KMS-11 (cell line): ENCODE results near the gene ITGB4.

ENCODE experiments used
- H2AFZ ChIP-seq: fragments of 200-600 bp; sonication (generic); 2 replicates; pipeline ENCODE4 v1.6.1; 2016; ENCODE audit warnings: antibody characterized with exemption, mixed run types, low read depth
- H3K27ac ChIP-seq: fragments of 200-600 bp; sonication (generic); 2 replicates; pipeline ENCODE4 v1.6.1; 2016; ENCODE audit warnings: mild to moderate bottlenecking, mixed run types
- H3K27me3 ChIP-seq: fragments of 200-600 bp; sonication (generic); 2 replicates; pipeline ENCODE4 v1.6.1; 2017; ENCODE audit warnings: mild to moderate bottlenecking, low read depth, mixed run types, moderate library complexity; ENCODE audit not compliant: insufficient read depth
- H3K36me3 ChIP-seq: fragments of 200-600 bp; sonication (generic); 2 replicates; pipeline ENCODE4 v1.6.1; 2017; ENCODE audit warnings: mild to moderate bottlenecking, mixed run types; ENCODE audit not compliant: insufficient read depth
- H3K4me1 ChIP-seq: fragments of 200-600 bp; sonication (generic); 2 replicates; pipeline ENCODE4 v1.6.1; 2016; ENCODE audit warnings: mild to moderate bottlenecking, low read depth, mixed run types; ENCODE audit not compliant: poor library complexity, severe bottlenecking
- H3K4me2 ChIP-seq: fragments of 200-600 bp; sonication (generic); 2 replicates; pipeline ENCODE4 v1.7.0; 2016; ENCODE audit warnings: mild to moderate bottlenecking, mixed run types
- H3K4me3 ChIP-seq: fragments of 200-600 bp; sonication (generic); IDR thresholded peaks from 2 replicates; pipeline ENCODE4 v1.6.1; 2017; ENCODE audit warnings: low read depth, low read length, mixed read lengths; ENCODE audit not compliant: insufficient read depth
- H3K79me2 ChIP-seq: fragments of 200-600 bp; sonication (generic); 2 replicates; pipeline ENCODE4 v1.6.1; 2016; ENCODE audit warnings: low read depth, mixed run types; ENCODE audit not compliant: insufficient read depth
- H3K9ac ChIP-seq: fragments of 200-600 bp; sonication (generic); 2 replicates; pipeline ENCODE4 v1.6.1; 2016; ENCODE audit warnings: mild to moderate bottlenecking, mixed run types
- H4K20me1 ChIP-seq: fragments of 200-600 bp; sonication (generic); 2 replicates; pipeline ENCODE4 v1.6.1; 2016; ENCODE audit warnings: mild to moderate bottlenecking, mixed run types; ENCODE audit not compliant: insufficient read depth
- CTCF ChIP-seq: fragments of 200-600 bp; sonication (generic); conservative IDR thresholded peaks from 2 replicates; pipeline ENCODE4 v1.6.1; 2017; ENCODE audit warnings: low read depth, mild to moderate bottlenecking, antibody characterized with exemption, low read length, moderate library complexity, mixed read lengths

The ITGB4 gene

GRCh38 chr17:75684249-75684648, 37.0 kb upstream of the ITGB4 start:
- Histone ChIP-seq H3K36me3 (no peaks in the 10 kb centered on the region), H3K4me3 (no peak overlapping the region), H4K20me1 (peaks cover 13% of the 10 kb centered on the region; the same call in 1 of the 2 replicates), H3K27ac (no peak overlapping the region), H3K9ac (no peak overlapping the region), H3K4me2 (no peak overlapping the region), H3K4me1 (no peaks in the 10 kb centered on the region), H3K79me2 (peaks cover 45% of the 10 kb centered on the region; the same call in 1 of the 2 replicates), H2AFZ (no peak overlapping the region), H3K27me3 (no peaks in the 10 kb centered on the region)
- no peak for TF ChIP-seq CTCF

GRCh38 chr17:75684924-75685323, 36.3 kb upstream of the ITGB4 start:
- H3K4me1 ChIP-seq, result no peaks in the 10 kb centered on the region
- no peaks in the 10 kb centered on the region for H3K36me3 ChIP-seq
- no peak overlapping the region for H3K9ac ChIP-seq
- peaks cover 13% of the 10 kb centered on the region; the same call in 1 of the 2 replicates for H4K20me1 ChIP-seq
- TF ChIP-seq CTCF, result no peak
- H3K79me2 ChIP-seq, result peaks cover 45% of the 10 kb centered on the region; the same call in 1 of the 2 replicates
- H3K27me3 ChIP-seq, result no peaks in the 10 kb centered on the region
- H3K4me3 ChIP-seq, result no peak overlapping the region
- no peak overlapping the region for H3K27ac ChIP-seq
- no peak overlapping the region for H3K4me2 ChIP-seq
- no peak overlapping the region for H2AFZ ChIP-seq

- H3K9ac ChIP-seq, result no peak overlapping the region
- peaks cover 48% of the 10 kb centered on the region; the same call in 1 of the 2 replicates for H3K79me2 ChIP-seq
- no peaks in the 10 kb centered on the region for H3K36me3 ChIP-seq
- H3K4me2 ChIP-seq, result no peak overlapping the region
- H4K20me1 ChIP-seq, result peaks cover 13% of the 10 kb centered on the region; the same call in 1 of the 2 replicates
- H3K4me1 ChIP-seq, result no peaks in the 10 kb centered on the region
- H2AFZ ChIP-seq, result no peak overlapping the region
- H3K27me3 ChIP-seq, result no peaks in the 10 kb centered on the region
- no peak overlapping the region for H3K4me3 ChIP-seq
- H3K27ac ChIP-seq, result no peak overlapping the region
- no peak for TF ChIP-seq CTCF
These were observed 35.8 kb upstream of the ITGB4 start for GRCh38 chr17:75685499-75685898.

- H3K9ac ChIP-seq, result no peak overlapping the region
- peaks cover 40% of the 10 kb centered on the region; the same call in 1 of the 2 replicates for H3K79me2 ChIP-seq
These were observed 32.9 kb upstream of the ITGB4 start for GRCh38 chr17:75688209-75688825.

More at GRCh38 chr17:75688209-75688825, 32.9 kb upstream of the ITGB4 start:
- no peak overlapping the region for H3K4me2 ChIP-seq
- peaks cover 13% of the 10 kb centered on the region; the same call in 1 of the 2 replicates for H4K20me1 ChIP-seq
- H3K4me3 ChIP-seq, result no peak overlapping the region
- no peaks in the 10 kb centered on the region for H3K4me1 ChIP-seq
- no peak overlapping the region for H2AFZ ChIP-seq
- H3K27ac ChIP-seq, result no peak overlapping the region
- no peaks in the 10 kb centered on the region for H3K36me3 ChIP-seq
- H3K27me3 ChIP-seq, result no peaks in the 10 kb centered on the region
- no peak for TF ChIP-seq CTCF
